ENCODE results near the gene TAF11L7.

GRCh38 chr5:17619354-17619753, 33.8 kb upstream of the TAF11L7 start:
- TF ChIP-seq POLR2A (IDR thresholded peaks at IDR 0.05; ENCODE audit: low read depth) = no peak
- TF ChIP-seq EP300 (IDR thresholded peaks at IDR 0.05) = no peak
